AG08396 (cell line): ENCODE results near the gene KRT81.
A peak's percentile ranks its signal among the peaks of the same experiment; 100 is the strongest.
"Not testable (repeated sequence)": the region's sequence is repeated elsewhere in the genome, so short reads cannot be mapped to it uniquely, and the experiment has no call there.

ENCODE experiments used
- DNase-seq: peaks from one replicate; pipeline ENCODE4 v3.0.0; 2012; ENCODE audit warnings: low spot score, mixed read lengths

Gene KRT81

GRCh38 chr12:52296572-52297215 lies 5.4 kb upstream of the KRT81 start:
- DNase-seq: no peak

- no peak for DNase-seq
These were observed 4.3 kb upstream of the KRT81 start for GRCh38 chr12:52295663-52296062.

GRCh38 chr12:52294803-52295202 lies 3.5 kb upstream of the KRT81 start:
- no peak for DNase-seq

GRCh38 chr12:52293926-52294325 lies 2.6 kb upstream of the KRT81 start:
- DNase-seq: no peak

DNA sequence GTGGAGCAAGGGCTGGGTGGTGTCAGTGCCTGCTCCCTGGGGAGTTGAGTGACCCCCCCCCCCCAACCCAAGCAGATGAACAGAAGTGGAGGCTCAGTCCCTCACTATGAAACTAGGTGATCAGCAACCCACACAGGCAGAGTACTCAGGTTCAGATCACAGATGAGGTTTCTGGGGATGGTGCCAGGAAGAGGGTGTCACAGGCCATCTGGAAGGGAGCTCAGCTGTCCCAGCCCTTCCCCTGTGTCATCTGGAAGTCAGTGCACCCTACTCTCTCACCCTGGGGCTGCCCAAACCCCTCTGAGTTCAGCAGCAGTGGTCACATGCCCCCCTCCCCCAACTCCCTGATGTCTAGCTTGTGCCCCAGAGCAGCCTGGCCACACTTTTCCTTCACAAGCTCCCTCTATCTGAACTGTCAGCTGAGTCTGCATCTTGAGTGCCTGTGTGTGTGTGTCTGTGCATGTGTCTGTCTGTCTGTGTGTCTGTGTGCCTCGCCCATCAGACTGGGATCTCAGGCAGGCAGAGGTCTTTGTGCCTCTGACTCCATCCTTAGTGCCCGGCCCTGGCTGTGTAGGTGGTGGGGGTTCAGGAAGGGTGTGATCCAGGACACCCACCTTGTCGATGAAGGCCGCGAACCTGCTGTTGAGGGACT lies 725 bp downstream of the KRT81 start:
- not testable (repeated sequence) for DNase-seq

DNA sequence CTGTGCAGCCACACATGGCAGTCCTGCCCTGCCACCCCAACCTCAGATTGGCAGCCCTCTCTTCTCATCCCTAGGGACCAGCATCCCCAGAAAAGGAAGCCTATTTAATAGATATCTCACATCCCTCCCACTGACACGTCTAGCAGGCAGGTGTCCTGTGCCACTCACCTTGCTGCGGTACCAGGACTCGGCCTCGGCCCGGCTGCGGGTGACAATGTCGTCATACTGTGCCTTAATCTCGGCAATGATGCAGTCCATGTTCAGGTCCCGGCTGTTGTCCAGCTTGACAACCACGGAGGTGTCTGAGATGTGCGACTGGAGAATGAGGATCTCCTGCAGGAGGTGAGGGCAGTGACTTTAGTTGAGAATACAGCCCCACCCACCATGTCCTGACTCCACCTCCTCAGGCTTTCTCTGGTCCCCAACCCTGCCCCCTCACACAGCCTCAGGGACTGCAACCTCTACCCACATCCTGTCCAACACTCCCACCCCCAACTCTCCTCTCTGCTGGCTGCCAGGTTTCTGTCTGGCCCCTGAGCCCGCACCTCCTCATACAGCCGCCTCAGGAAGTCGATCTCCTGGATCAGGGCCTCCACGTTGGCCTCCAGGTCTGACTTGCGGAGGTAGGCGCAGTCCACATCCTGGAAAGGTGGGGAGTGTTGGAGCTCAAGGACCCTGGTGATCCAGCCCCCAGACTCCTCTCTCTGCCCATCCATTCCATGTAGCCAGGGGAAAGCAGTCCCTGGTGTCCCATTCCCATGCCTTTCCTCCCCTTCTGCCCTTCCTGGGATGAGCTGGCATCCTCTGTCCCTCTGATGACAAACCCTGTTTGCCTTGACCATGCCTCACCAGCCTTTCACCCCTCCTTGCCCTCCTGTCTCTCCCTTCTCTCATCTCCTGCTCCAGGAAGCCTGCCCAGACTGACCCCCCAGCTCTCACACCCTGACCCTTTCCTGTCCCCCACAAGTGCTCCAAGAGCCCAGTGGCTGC lies 3.2 kb downstream of the KRT81 start:
- DNase-seq: not testable (repeated sequence)

DNA sequence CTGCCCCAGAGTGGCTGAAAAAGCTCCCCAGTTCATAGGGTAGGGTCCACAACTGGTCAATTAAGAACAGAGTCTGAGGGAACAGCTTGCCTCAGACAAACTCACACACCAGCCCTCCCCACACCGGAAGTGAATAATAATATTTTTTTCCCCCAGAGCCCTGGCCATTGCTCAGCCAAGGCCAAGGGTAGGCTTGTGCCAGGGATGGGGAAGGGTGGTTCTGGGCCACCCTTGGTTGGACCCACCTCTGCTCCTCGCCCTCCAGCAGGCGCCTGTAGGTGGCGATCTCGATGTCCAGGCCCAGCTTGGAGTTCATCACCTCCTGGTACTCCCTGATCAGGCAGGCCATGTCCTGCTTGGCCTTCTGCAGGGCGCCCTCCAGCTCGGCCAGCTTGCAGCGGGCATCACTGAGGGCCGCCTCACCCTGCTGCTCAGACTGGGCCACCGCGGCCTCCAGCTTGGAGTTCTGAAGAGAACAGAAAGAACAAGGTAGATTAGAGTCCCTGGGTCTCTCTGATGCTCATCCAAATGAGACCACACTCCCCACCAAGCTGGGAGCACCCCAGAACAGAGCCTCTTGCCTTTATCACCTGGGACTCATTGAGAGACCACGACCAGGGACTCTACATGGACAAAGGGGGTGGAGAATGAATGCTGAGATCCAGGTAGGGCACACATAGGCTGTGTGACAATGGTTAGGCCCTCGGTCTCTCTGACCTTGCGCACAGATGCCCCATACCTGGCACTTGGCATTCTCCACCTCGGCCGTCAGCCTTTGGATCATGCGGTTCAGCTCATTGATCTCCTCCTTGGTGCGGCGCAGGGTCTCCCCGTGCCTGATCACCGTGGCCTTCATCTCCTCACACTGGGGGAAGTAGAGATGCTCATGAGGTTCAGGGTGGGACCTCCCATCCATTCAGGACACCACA lies 4.2 kb downstream of the KRT81 start:
- not testable (repeated sequence) for DNase-seq

GRCh38 chr12:52285851-52286530 lies 5.3 kb downstream of the KRT81 start:
- DNase-seq: no peak

DNA sequence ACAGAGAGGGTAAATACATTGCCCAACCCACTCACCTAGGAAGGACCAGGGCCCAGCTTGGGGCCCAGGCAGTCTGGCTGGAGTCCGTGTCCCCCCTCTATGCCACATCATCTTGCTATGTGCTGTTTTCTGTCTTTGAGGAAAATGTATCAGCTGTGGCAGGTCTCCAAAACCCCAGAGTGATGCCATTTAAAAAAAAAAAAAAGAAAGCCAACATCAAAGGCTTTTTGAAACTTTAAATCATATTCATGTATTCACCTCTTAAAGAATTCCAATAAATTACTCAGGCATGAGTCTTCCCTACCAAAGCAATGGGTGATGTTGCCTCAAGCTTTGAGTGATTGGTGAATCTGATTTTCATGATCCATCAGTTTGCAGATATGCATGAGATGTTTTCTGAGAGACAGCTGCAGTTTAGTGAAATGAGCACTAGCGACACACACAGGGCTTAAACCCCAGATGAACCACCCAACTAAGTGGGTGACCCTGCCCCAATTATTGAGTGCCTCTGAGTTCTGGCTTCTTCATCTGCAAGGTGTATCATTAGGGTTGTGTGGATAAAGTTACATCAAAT lies 6.1 kb downstream of the KRT81 start:
- peak; percentile 69 for DNase-seq

- no peak for DNase-seq
These were observed 6.7 kb downstream of the KRT81 start for GRCh38 chr12:52284562-52285171.

DNA sequence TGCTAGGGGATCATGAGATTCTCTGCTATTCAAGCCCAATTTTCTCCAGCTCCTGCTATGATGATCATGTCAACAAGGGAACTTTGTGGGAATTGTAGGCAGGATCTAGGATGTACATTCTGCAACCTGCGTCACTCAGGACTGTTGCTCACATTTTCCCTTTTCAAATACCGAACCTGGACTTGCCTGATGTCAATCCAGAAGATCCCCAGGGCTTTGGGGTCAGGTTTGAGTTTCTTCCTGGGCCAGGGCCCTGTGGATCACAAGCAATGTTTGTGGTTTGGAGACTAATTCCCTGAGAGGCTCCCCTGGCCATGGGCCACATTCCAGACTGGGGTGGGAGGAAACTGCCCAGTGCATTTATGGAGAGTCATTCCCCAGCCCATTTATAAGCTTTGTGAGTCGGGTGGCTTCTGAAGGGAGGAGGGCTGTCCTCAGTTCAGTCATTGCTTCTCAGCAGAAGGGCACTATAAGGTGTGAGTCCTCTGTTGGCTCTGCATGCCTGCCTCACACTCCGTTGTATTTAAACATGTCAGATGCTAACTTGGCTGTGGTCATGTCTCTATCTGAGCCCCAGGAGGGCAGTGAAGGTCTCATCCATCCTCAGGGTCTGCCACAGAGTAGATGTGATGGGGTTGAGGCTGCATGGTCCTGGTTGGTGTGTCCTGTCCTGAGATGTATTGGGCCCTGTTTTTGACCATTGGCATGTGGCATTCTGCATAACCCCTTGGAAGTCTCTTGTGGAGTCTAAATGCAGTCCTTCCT lies 10.4 kb downstream of the KRT81 start:
- DNase-seq: peak; percentile 91

DNA sequence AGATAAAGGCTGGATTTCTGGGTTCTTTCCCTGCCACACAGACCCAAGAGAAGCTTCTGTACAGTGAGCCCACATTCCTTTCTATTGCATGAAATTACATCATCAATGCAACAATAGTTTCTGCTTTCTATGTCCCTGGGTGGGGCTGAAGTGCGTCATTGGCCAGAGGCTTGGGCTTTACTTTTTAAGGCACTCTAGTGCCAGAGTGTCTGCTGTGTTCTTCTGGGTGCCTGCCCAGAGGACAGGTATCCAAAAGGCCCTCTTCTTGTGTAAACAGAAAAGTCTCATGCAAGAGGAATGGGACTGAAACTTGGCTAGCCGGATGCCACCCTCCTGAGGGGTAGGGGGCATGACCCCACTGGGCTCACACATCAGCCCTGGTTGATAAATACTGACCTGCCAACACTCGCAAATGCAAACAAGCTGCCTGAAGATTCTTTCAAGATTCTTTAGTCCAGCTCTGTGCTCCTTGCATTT lies 11.0 kb downstream of the KRT81 start:
- peak; percentile 83 for DNase-seq

- no peak for DNase-seq
These were observed 11.7 kb downstream of the KRT81 start for GRCh38 chr12:52279422-52280318.

- peak; percentile 89 for DNase-seq
These were observed 12.5 kb downstream of the KRT81 start for GRCh38 chr12:52278575-52279421.

DNA sequence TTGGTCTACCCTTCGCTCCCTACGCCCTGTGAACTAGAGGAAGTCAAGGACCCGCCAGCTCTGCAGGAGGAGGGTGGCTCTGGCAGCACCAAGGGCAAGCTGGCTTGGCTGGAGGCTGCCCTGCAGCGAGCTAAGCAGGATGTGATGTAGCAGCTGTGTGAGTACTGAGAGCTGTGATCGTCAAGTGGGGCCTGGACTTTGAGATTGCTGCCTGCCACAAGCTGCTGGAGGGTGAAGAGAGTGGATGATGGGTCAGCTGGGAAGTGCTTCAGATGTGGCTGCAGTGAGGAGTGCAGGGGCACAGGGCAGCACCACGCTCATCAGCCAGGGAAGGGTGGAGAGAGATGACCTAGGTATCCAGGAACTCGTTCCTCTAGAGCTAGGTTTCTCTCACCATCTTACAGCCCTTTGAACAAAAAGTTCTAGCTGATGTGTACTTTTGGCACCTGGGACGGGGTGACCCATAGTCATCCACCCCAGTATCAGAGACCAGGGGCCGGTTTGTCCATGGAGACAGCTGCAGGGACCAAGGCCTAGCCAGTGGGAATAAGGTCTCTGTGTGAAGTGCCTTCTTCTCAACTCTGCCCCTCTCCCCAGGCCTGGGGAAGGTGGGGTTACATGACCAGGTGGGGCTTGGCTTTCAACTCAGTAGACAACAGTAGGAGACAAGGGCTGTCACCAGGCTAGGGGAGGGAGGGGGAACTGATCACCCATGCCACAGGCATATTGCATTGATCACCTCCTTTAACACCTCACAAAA lies 13.7 kb downstream of the KRT81 start:
- no peak for DNase-seq

DNA sequence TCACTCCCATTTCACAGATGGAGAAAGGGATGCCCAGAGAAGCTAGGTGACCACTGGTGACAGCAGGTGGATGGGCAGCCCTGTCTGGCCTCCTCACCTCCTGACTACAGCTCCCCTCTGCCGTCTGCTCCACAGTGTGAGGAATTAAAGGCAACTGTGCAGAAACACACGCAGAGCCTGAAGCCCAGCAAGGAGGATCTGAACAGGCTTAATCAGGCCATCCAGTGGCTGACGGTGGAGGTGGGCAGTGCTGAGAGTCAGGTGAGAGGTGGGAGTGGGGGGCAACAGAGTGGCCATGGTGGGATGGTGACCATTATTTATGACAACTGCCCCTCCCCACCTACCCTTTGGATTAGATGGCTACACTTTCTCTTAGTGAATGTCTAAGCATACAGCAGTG lies 15.6 kb downstream of the KRT81 start:
- DNase-seq: no peak
